ENCODE data around the gene GIPC1. TPM values are rescaled to one million over a fixed set of nuclear protein-coding genes. Genes with fewer than 3 reads are reported as not detected.

The GIPC1 gene
- total and polyA plus RNA-seq, 7 donors: 37.9 to 63.5 (median 45.3) TPM

- Histone ChIP-seq H3K9me3 (no peaks in the 10 kb centered on the region), H3K27me3 (ENCODE audit: insufficient read depth in 3 of 3, low read length in 2 of 3) (peaks cover 0 to 38% (median 13%) of the 10 kb centered on the region in 3 donors), H3K4me3 (no peak overlapping the region), H3K4me1 (peaks cover 8% of the 10 kb centered on the region), H3K36me3 (ENCODE audit: insufficient read depth in 1 of 2, low read depth in 1 of 2) (peaks cover 8 to 30% of the 10 kb centered on the region in 2 donors), H3K27ac (no peak overlapping the region)
- 78 to 88% (median 85%) methylated on average over 7 of the region's 7 CpGs for WGBS, 3 donors
- no peak for ATAC-seq
- intact Hi-C loops (cut with DNase I): no loop called here
- no peak for DNase-seq
- TF ChIP-seq CTCF (IDR thresholded peaks at IDR 0.05): no peak
Measured at GRCh38 chr19:14476327-14476672, 19.6 kb downstream of the GIPC1 start.

- H3K4me3 ChIP-seq: peak within 1 kb of the TSS; percentile 48
- DNase-seq (no peak), ATAC-seq (no peak)
- H3K9me3 ChIP-seq: no peaks in the 10 kb centered on the region
- no peak within 1 kb of the TSS for H3K27ac ChIP-seq
- peaks cover 8% of the 10 kb centered on the region for H3K4me1 ChIP-seq
- WGBS, 3 donors: 11 to 20% (median 13%) methylated on average over 31 to 33 of the region's 33 CpGs
- no peak for TF ChIP-seq CTCF (IDR thresholded peaks at IDR 0.05)
- H3K27me3 ChIP-seq (ENCODE audit: insufficient read depth in 3 of 3, low read length in 2 of 3): peaks cover 0 to 38% (median 13%) of the 10 kb centered on the region in 3 donors
- peaks cover 8 to 30% of the 10 kb centered on the region in 2 donors for H3K36me3 ChIP-seq (ENCODE audit: insufficient read depth in 1 of 2, low read depth in 1 of 2)
- intact Hi-C loops (cut with DNase I): no loop called here
Measured at GRCh38 chr19:14475251-14476073, 20.5 kb downstream of the GIPC1 start, which contains the start of gene PTGER1. Gene PTGER1 (minus strand): TSS chr19:14475354. CDS start chr19:14474320, 1,034 bp downstream.

- DNase-seq (no peak), ATAC-seq (no peak)
- Histone ChIP-seq H3K27ac (no peak overlapping the region), H3K9me3 (no peaks in the 10 kb centered on the region), H3K27me3 (ENCODE audit: insufficient read depth in 3 of 3, low read length in 2 of 3) (peaks cover 0 to 38% (median 13%) of the 10 kb centered on the region in 3 donors), H3K36me3 (ENCODE audit: insufficient read depth in 1 of 2, low read depth in 1 of 2) (peaks cover 8 to 30% of the 10 kb centered on the region in 2 donors), H3K4me1 (peaks cover 8% of the 10 kb centered on the region), H3K4me3 (no peak overlapping the region)
- 38 to 46% (median 43%) methylated on average over 12 of the region's 12 CpGs for WGBS, 3 donors
- no peak for TF ChIP-seq CTCF (IDR thresholded peaks at IDR 0.05)
- intact Hi-C loops (cut with DNase I): no loop called here
Measured at GRCh38 chr19:14474827-14475226, 21.1 kb downstream of the GIPC1 start.

- H3K4me1 ChIP-seq: peaks cover 8% of the 10 kb centered on the region
- peaks cover 8 to 31% of the 10 kb centered on the region in 2 donors for H3K36me3 ChIP-seq (ENCODE audit: insufficient read depth in 1 of 2, low read depth in 1 of 2)
- intact Hi-C loops (cut with DNase I): no loop called here
- no peaks in the 10 kb centered on the region for H3K9me3 ChIP-seq
- 17 to 19% (median 19%) methylated on average over 25 to 53 of the region's 53 CpGs for WGBS, 3 donors
- H3K27me3 ChIP-seq (ENCODE audit: insufficient read depth in 3 of 3, low read length in 2 of 3): peaks cover 0 to 38% (median 13%) of the 10 kb centered on the region in 3 donors
- DNase-seq (peak in 1 of 2 donors; percentile 56), ATAC-seq (peak; percentile 31 to 71 (median 60))
- TF ChIP-seq CTCF (IDR thresholded peaks at IDR 0.05): no peak
- no peak overlapping the region for H3K27ac ChIP-seq
- H3K4me3 ChIP-seq: peak overlapping the region; percentile 48
Measured at GRCh38 chr19:14473978-14474578, 21.8 kb downstream of the GIPC1 start.

Measured in psoas muscle (tissue), 8 donors.